ENCODE results near the gene UPK3A.

GRCh38 chr22:45298934-45299505, 14.3 kb downstream of the UPK3A start:
- TF ChIP-seq JUN (IDR thresholded peaks at IDR 0.05; ENCODE audit: low read depth, low read length) (no peak), ZNF274 (IDR thresholded peaks at IDR 0.05; ENCODE audit: borderline replicate concordance, extremely low read depth, low read length) (no peak), CTCF (IDR thresholded peaks at IDR 0.05; ENCODE audit: control extremely low read depth in 1 of 3, insufficient read depth in 1 of 3, low read depth in 1 of 3, low read length in 3 of 3) (no peak), RAD21 (IDR thresholded peaks at IDR 0.05 in 1 of 2, conservative IDR thresholded peaks at IDR 0.05 in 1 of 2; ENCODE audit: low read depth in 2 of 2, low read length in 2 of 2) (no peak), SIN3A (conservative IDR thresholded peaks at IDR 0.05 in 1 of 2, IDR thresholded peaks at IDR 0.05 in 1 of 2; ENCODE audit: low read depth in 1 of 2, low read length in 2 of 2) (no peak), YY1 (IDR thresholded peaks at IDR 0.05; ENCODE audit: low read depth, low read length) (no peak), CREB1 (IDR thresholded peaks at IDR 0.05) (no peak), POLR2AphosphoS5 (IDR thresholded peaks at IDR 0.05; ENCODE audit: low read depth, low read length) (no peak), EZH2 (IDR thresholded peaks at IDR 0.05; ENCODE audit: low read depth, low read length, severe bottlenecking) (no peak), NANOG (IDR thresholded peaks at IDR 0.05; ENCODE audit: insufficient read depth, low read depth, low read length, poor library complexity, severe bottlenecking) (no peak), POLR2A (IDR thresholded peaks at IDR 0.05; ENCODE audit: control extremely low read depth in 1 of 2, low read depth in 2 of 2, low read length in 2 of 2) (no peak)
